HG03039 (cell line): ENCODE data around the gene MAD2L1.
A peak's percentile ranks its signal among the peaks of the same experiment; 100 is the strongest.

Experiments
- ATAC-seq: cut with Tn5 transposase; IDR thresholded peaks from one replicate; pipeline ENCODE4 v1.9.1; 2021; ENCODE audit warnings: mild to moderate bottlenecking, moderate library complexity; ENCODE audit not compliant: unreplicated experiment

The MAD2L1 gene

DNA sequence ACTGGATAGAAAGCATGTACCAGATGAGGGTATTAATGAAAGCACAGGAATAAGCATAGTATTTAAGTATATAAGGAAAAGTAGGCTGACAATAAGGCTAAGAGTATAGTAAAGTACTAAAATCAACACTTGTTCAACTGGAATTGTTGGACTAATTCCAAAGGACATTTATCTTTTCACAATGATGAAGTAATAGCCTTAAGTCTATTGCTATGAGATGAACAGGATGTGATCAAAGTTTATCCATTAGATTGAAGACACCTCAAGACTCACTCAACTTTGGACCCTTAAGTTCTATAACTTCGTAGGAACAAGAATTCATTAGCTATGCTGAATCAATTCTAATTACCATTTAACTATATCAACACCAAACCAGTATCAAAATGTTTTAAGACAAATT lies 7.6 kb downstream of the MAD2L1 start:
- no peak for ATAC-seq

DNA sequence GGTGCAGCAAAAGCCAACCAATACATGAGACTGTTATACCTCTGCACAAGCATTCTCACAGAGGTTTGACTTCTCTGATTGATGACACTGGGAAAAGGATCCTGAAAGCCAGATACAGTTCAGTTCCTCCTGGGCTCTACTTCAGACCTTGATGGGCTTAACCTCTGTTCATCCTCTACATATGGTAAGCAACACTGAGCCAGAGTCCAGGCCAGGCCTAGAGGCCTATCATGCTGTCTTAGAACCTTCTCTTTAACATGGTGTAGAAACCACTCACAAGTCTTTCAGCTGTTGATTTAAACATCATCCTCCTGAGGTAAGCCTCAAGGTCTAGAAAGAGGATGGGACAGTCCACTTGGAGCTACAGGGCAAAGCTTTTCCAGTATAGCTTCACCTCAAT lies 9.2 kb downstream of the MAD2L1 start:
- ATAC-seq, result no peak

DNA sequence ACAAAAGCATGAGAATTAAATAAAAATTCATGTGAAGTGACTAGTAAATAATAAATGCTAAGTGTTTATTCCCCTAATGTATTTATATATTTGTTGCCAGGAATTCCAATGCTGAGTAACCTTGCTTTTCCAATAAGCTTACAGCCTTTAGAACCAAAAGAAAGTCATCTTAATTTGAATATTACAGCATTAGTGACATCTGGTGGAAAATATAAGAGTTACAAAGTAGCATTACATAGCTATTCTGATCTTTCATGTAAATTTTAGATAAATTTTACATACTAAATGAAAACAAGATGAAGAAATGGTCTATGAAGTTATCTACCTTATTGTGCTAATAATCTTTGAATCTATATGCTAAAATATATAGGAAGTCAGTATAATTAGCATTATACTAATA lies 10.4 kb downstream of the MAD2L1 start:
- ATAC-seq, result no peak

DNA sequence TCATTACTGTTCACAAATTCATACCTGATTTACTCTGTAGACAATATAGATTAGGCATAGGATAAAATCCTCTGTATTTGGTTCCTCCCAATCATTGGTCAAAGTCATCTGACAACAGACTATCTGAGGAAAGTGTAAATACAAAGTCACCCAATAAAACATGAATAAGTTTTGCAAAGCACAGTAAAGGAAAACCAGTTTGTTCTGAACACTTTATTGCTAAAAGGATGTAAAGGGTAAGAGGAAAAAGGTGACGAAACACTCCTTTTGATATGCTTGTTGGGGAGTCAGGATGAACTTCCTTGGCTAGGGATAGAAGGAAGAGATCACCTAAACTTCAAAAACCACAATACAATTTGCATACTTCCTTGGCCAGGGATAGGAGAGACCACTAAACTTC lies 10.9 kb downstream of the MAD2L1 start:
- ATAC-seq, result no peak

DNA sequence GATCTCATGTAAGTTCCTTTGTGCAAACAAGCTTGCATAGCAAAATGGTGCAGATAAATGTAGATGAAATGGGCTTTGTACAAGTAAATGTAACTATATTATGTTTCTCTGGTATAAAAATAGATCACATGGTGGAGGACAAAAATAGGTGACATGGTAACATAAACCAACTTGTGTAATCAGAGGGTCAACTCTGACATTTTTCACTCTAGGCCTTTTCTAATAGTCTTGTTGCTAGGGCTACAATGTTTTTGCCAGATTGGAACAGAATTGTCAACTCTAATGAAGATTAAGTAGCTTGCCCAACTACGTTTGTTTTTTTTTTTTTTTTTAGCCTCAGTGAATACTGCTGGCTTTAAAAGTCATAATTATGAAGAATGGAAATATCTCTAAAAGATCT lies 11.5 kb downstream of the MAD2L1 start:
- no peak for ATAC-seq

DNA sequence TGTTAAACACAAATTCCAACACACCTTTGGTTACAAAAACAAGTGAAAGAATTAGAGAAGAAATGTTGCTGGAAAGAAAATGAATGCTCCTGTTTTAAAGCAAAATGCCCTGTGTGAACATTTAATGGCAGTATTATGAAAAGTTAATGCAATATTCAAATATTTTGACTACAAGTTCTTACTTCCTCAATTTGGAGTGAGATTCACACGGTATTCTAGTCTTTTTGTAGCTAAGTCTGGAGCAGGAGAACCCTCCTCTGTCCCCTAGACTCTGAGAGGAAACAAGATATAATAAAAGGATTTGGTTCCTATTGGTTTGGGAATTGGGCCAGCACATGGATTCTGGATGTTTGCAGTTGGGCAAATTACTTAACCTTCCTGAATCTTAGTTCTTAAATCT lies 12.7 kb downstream of the MAD2L1 start:
- peak; percentile 44 for ATAC-seq

DNA sequence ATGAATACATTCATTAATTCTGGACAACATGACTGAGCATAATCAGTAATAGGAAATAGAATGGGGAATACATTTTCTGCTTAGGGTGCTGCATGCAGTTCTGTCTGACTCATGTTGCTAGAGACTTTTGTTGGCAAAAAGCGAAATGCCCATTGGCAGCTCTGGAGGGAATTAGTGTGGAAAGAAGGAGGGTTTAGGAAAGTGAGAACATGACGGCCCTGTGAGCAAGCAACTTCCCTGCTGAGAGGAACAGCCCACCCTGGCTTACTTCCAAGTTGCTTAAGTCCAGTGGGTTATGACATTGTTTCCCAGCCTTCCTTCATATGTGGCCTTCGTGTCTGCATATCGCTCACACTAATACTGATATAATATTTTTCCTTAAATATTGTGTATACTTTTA lies 13.8 kb downstream of the MAD2L1 start:
- ATAC-seq, result no peak

DNA sequence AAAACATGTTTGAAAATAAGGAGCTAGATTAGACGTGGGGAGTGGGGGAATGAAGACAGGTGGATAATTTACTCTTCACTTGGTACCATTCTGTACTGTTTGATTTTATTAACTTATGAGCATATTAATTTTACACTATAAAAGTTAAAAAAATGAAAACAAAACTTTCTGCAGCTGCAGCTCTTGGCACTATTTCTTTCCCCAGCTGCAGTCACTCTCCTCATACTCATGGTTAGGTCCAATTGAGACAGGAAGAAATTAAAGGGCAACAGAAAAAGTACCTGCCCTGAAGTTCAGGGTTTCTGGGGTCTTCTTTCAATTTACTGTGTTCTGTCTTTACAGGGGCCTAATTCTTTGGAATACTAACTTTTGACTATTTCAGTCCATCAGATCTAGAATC lies 15.4 kb downstream of the MAD2L1 start:
- ATAC-seq, result no peak

- ATAC-seq, result peak; percentile 92
These were observed 16.7 kb downstream of the MAD2L1 start for GRCh38 chr4:120049732-120050494.

- ATAC-seq, result no peak
These were observed 22.8 kb downstream of the MAD2L1 start for GRCh38 chr4:120043828-120044227.

GRCh38 chr4:120037411-120037810 lies 29.2 kb downstream of the MAD2L1 start:
- no peak for ATAC-seq

GRCh38 chr4:120034913-120035312 lies 31.7 kb downstream of the MAD2L1 start:
- ATAC-seq, result no peak

DNA sequence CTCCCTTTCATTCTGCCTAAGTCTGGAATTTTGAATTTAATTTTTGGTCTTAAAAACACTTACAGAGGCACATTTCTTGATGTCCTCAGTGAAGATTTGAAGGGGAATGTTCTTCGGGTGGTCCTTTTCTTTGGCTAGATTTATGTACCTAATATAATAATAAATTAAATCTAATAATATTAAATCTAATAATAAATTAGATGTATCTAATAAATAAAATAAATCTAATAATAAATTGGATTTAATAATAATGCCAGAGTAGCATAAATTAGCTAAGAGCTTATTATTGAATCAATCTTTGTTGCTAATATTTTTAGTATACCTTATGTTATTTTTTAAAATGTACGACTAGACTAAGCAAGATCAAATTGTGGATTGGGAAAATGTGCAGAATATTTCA lies 39.8 kb downstream of the MAD2L1 start:
- no peak for ATAC-seq

- no peak for ATAC-seq
These were observed 41.1 kb downstream of the MAD2L1 start for GRCh38 chr4:120025516-120025915.

DNA sequence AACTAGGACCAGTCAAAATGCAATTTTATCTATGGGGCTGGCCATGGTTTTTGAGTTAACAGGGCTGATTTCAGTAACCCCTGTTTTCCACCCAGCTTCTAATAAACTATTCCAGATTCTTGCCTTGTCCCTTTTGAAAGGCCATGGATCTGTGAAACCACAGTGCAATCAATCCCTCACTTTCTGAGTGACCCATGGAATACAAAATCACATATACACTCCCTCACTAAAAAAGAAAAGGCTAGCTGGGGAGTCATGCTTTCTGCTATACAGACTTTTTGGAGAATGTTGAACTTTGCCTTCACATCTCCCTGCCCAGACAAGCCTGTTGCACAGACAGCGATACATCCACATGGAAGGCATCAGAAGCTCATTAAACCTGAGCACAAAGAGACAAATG lies 47.9 kb downstream of the MAD2L1 start:
- ATAC-seq, result no peak

- ATAC-seq, result no peak
These were observed 48.5 kb downstream of the MAD2L1 start for GRCh38 chr4:120017939-120018692.

DNA sequence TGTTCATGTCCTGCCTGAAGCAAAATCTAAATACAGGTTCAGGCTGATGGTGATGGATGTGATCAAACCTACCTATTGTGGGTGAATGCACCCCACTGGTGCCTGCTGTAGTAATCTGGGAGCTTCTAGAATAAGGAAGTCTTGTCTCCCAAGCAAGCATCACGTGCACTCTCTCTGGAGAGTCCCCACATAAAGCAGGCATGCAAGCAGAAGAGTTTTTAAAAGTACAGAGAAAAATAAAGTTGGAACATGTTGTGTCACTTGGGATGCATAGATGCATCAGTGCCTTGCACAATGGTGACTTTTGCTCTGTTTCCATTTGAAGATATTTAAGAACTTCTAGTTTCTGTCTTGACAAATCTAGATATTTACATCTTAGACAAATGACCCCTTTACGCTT lies 54.9 kb downstream of the MAD2L1 start:
- no peak for ATAC-seq

- ATAC-seq, result no peak
These were observed 56.0 kb downstream of the MAD2L1 start for GRCh38 chr4:120010646-120011045.

DNA sequence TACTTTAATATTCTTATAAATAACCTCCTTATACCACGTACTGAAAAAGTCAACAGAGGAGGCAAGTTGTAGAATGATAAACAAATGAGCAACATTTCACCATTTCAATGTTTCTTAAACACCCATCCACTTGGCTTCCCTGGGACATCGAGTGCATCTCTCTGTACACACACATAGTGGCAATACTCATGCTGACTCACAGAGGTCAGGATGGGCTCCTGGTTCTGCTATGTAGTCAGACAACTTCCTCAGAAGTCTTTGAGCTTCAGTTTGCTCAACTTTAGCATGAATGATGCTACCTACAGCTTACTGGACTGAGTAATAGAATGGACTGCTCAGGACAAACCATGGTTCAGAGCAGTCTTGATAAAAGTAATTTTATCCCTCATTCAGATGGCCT lies 56.9 kb downstream of the MAD2L1 start:
- ATAC-seq, result no peak

- no peak for ATAC-seq
These were observed 57.7 kb downstream of the MAD2L1 start for GRCh38 chr4:120008957-120009356.

DNA sequence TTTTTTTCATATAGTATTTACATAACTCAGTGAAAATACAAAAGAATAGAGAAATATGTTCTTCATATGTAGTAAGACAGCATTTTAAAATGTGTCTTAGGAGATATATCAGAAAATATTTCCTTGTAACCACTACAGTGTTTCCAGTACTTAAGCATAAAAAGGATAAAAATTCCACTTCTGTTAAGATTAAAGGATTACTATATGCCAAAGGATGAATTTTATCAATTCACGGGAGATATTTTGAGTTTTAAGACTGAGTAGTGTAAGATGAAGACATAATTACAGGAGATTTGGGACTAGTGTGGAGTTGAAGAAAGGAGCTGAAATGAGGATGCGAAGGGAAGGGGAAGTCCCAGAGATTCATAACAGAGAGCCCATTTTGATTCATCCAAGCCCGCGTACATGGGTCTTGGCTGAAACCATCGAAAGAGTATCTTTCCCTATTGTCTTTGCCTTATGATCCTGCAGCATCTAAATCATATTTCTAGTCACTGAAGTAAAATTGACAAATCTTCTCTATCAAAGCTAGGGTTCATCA lies 58.7 kb downstream of the MAD2L1 start:
- ATAC-seq, result no peak

- ATAC-seq, result no peak
These were observed 59.3 kb downstream of the MAD2L1 start for GRCh38 chr4:120007191-120007871.
